Measurements from ENCODE around the gene FYB2. TPM values are rescaled to one million over a fixed set of nuclear protein-coding genes. Genes with fewer than 3 reads are reported as not detected.

Gene FYB2
- total and polyA plus RNA-seq, 10 of the 15 experiments (the other 5 are each of a cell fraction or from before 2014, with no cell fraction given) = 0.04 to 0.16 (median 0.05) TPM; not detected in 4

GRCh38 chr1:56758794-56759193, 60.4 kb downstream of the FYB2 start (continued):
- TF ChIP-seq, protein P1, sequence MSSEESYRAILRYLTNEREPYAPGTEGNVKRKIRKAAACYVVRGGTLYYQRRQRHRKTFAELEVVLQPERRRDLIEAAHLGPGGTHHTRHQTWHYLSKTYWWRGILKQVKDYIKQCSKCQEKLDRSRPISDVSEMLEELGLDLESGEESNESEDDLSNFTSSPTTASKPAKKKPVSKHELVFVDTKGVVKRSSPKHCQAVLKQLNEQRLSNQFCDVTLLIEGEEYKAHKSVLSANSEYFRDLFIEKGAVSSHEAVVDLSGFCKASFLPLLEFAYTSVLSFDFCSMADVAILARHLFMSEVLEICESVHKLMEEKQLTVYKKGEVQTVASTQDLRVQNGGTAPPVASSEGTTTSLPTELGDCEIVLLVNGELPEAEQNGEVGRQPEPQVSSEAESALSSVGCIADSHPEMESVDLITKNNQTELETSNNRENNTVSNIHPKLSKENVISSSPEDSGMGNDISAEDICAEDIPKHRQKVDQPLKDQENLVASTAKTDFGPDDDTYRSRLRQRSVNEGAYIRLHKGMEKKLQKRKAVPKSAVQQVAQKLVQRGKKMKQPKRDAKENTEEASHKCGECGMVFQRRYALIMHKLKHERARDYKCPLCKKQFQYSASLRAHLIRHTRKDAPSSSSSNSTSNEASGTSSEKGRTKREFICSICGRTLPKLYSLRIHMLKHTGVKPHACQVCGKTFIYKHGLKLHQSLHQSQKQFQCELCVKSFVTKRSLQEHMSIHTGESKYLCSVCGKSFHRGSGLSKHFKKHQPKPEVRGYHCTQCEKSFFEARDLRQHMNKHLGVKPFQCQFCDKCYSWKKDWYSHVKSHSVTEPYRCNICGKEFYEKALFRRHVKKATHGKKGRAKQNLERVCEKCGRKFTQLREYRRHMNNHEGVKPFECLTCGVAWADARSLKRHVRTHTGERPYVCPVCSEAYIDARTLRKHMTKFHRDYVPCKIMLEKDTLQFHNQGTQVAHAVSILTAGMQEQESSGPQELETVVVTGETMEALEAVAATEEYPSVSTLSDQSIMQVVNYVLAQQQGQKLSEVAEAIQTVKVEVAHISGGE (CRISPR knock-in tag; IDR thresholded peaks at IDR 0.05) = no peak

GRCh38 chr1:56758135-56758534, 61.1 kb downstream of the FYB2 start:
- RAD21 ChIA-PET (ENCODE audit: unreplicated experiment) = interaction anchor here (1.0 to 1.1 kb wide), 3 partner anchors 10 to 174 kb away, joined by 3 to 4 read pairs (median 3); no protein-coding TSS in a partner anchor
- H4K20me1 ChIP-seq (ENCODE audit: control insufficient read depth, insufficient read depth) = no peaks in the 10 kb centered on the region
- intact Hi-C loops (cut with micrococcal nuclease; ENCODE audit: unreplicated experiment) (loop anchor here (1.0 to 2.0 kb wide), 2 partner anchors 45 to 63 kb away; no protein-coding TSS in a partner anchor), in situ Hi-C loops (cut with MboI) (no loop called here)
- CTCF ChIA-PET = interaction anchor here (0.8 to 2.1 kb wide), 6 partner anchors 11 to 1696 kb away, joined by 3 to 15 read pairs (median 4); no protein-coding TSS in a partner anchor
- H3K9ac ChIP-seq (ENCODE audit: control insufficient read depth, insufficient read depth, low read length) = no peak overlapping the region
- POLR2A ChIA-PET = no interaction called here
- TF ChIP-seq SMC3 (IDR thresholded peaks at IDR 0.05; ENCODE audit: borderline replicate concordance, low read length) (peak; percentile 27; the same call in 1 of the 2 replicates), CBX3 (IDR thresholded peaks at IDR 0.05; ENCODE audit: borderline replicate concordance, low read depth) (no peak), ZNF687 (IDR thresholded peaks at IDR 0.05) (no peak), CTCF (IDR thresholded peaks at IDR 0.05 in 2 of 3, conservative IDR thresholded peaks at IDR 0.05 in 1 of 3; ENCODE audit: control insufficient read depth in 2 of 3, extremely low read depth in 1 of 3, insufficient read depth in 1 of 3, low read depth in 3 of 3, low read length in 3 of 3) (peak in 2 of 3 experiments; percentile 14 to 34; a peak in 3 of 6 replicates), RAD21 (IDR thresholded peaks at IDR 0.05; ENCODE audit: insufficient read depth, low read depth, low read length) (0 out of 2 replicates have a peak, but pooled peaks have one; percentile 17)
- BruUV-seq (replicated peaks) = no TSS peak
- H3K4me3 ChIP-seq = no peak overlapping the region
- H3K4me2 ChIP-seq (ENCODE audit: control insufficient read depth, insufficient read depth) = no peak overlapping the region
- H3K79me2 ChIP-seq (ENCODE audit: control insufficient read depth, insufficient read depth, low read length) = no peaks in the 10 kb centered on the region
- SMC1A ChIA-PET (ENCODE audit: uncharacterized antibody, unreplicated experiment) = interaction anchor here (0.8 to 2.2 kb wide), 5 partner anchors 15 to 63 kb away, joined by 3 to 10 read pairs (median 4); no protein-coding TSS in a partner anchor
- no peaks in the 10 kb centered on the region for H3K36me3 ChIP-seq (ENCODE audit: control insufficient read depth in 2 of 2, insufficient read depth in 2 of 2, low read length in 1 of 2)
- H3K4me1 ChIP-seq (ENCODE audit: control insufficient read depth, insufficient read depth, low read length) = no peaks in the 10 kb centered on the region
- no peak overlapping the region for H2AFZ ChIP-seq (ENCODE audit: control insufficient read depth, low read depth, low read length)
- ATAC-seq = peak; percentile 78
- H3K27ac ChIP-seq (ENCODE audit: control insufficient read depth, insufficient read depth) = no peak overlapping the region
- FAIRE-seq = no peak
- DNase-seq (ENCODE audit: low read depth, low spot score) = no peak
- H3K27me3 ChIP-seq (replicated peaks in 1 of 2; ENCODE audit: control insufficient read depth in 2 of 2, insufficient read depth in 2 of 2, low read length in 1 of 2) = no peaks in the 10 kb centered on the region
- no peaks in the 10 kb centered on the region for H3K9me3 ChIP-seq (replicated peaks; ENCODE audit: control insufficient read depth, insufficient read depth, low read length)

Measured in GM12878 (cell line).